Nephron progenitor cell (in vitro differentiated cells): ENCODE measurements around the gene FOXD4L3.
"Not testable (repeated sequence)": the region's sequence is repeated elsewhere in the genome, so short reads cannot be mapped to it uniquely, and the experiment has no call there.

Experiments
- DNase-seq: peaks from one replicate; pipeline ENCODE4 v3.0.0; 2021
- H3K27ac Mint-ChIP-seq: 2 replicates; pipeline ENCODE4 v1.8.0; 2021; ENCODE audit warnings: mild to moderate bottlenecking, moderate library complexity, mixed read lengths
- H3K27me3 Mint-ChIP-seq: 2 replicates; pipeline ENCODE4 v1.8.0; 2021; ENCODE audit warnings: mild to moderate bottlenecking, low read depth, mixed read lengths; ENCODE audit not compliant: poor library complexity
- H3K36me3 Mint-ChIP-seq: 2 replicates; pipeline ENCODE4 v1.8.0; 2021; ENCODE audit warnings: low read depth, mixed read lengths
- H3K4me1 Mint-ChIP-seq: 2 replicates; pipeline ENCODE4 v1.8.0; 2021; ENCODE audit warnings: mixed read lengths
- H3K4me3 Mint-ChIP-seq: 2 replicates; pipeline ENCODE4 v1.8.0; 2021; ENCODE audit warnings: mild to moderate bottlenecking, moderate library complexity, mixed read lengths
- H3K9me3 Mint-ChIP-seq: 2 replicates; pipeline ENCODE4 v1.8.0; 2021; ENCODE audit warnings: mild to moderate bottlenecking, moderate library complexity, mixed read lengths
- TF ChIP-seq, protein P1 (sequence below): fragments of 200-600 bp; sonication (generic); IDR thresholded peaks from 2 replicates; pipeline ENCODE4 v1.5.0; 2021; ENCODE audit warnings: antibody characterized with exemption

FOXD4L3 gene

DNA sequence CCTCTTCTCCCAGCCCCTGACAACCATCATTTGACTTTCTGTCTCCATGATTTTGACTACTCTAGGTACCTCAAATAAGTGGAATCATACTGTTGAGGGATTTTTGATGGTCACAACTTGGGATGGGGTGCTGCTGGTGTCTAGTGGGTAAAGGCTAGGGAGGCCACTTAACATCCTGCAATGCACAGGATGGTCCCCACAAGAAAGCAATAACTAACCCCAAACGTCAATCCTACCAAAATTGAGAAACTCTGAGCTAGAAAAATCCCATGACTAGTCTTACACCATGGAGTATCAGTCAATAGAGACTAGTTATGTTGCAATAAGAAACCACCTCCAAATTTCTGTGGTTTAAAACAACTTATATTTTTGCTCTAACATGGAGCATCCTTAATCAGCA, 29.5 kb downstream of the FOXD4L3 start:
- not testable (repeated sequence) for H3K36me3 Mint-ChIP-seq, H3K9me3 Mint-ChIP-seq, H3K27ac Mint-ChIP-seq, H3K4me3 Mint-ChIP-seq, DNase-seq, H3K27me3 Mint-ChIP-seq
- H3K4me1 Mint-ChIP-seq = peaks cover 21% of the 10 kb centered on the region

DNA sequence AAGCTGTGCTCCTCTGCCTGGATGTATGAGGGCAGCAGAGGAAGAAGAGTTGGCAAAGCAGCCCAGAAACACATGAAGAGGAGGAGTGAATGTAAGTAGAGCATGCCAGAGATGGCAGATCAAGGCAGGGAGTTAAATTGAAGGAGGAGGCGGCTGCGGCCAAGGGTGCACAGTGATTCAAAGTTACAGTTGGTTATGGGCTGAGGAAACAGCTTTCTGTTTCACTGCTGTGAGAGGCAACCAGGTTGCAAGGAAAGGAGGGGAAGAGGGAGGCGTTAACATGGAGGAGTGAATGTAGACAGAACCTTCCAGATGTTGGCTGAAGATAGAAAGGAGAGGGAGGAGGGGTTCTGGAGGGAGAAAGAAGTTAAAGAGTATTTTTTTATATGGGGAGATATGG, 33.3 kb downstream of the FOXD4L3 start:
- not testable (repeated sequence) for H3K36me3 Mint-ChIP-seq, DNase-seq, H3K9me3 Mint-ChIP-seq, H3K4me3 Mint-ChIP-seq, H3K27me3 Mint-ChIP-seq
- H3K4me1 Mint-ChIP-seq = peaks cover 16% of the 10 kb centered on the region
- peak overlapping the region; percentile 11 for H3K27ac Mint-ChIP-seq

DNA sequence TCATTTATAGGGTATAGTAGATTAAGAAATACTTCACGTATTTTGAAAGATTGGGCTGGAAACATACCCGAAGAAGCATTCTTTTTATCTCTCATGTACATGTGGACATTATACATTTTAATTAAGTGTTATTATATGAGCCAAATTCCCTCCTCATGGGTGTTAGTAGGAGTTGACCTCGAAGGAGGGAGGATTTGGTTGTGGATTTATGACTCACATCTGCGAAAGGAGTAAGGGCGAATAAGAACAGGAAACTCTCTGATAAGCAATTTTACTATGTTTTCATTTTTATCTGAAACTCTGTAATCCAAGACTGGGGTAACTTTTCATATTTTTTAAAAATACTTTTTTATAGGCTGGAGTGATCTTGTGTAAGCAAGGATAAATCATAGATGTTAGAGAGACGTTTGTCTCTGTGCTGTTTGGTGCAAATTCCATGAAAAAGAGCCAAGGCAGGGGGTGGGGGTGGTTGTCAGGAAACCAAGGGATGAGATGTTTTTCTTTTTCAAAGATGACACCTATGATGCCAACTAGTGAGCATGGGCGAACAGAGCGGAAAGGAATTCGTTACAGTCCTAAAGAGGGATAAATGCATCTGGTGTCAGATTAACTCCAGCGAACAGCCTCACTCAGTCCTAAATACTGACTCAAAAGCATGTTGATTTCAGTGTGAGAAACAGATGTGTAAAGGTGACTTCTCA, 34.1 kb downstream of the FOXD4L3 start:
- not testable (repeated sequence) for H3K27ac Mint-ChIP-seq, DNase-seq, H3K4me3 Mint-ChIP-seq, H3K9me3 Mint-ChIP-seq, H3K27me3 Mint-ChIP-seq, H3K36me3 Mint-ChIP-seq
- H3K4me1 Mint-ChIP-seq = peaks cover 16% of the 10 kb centered on the region

DNA sequence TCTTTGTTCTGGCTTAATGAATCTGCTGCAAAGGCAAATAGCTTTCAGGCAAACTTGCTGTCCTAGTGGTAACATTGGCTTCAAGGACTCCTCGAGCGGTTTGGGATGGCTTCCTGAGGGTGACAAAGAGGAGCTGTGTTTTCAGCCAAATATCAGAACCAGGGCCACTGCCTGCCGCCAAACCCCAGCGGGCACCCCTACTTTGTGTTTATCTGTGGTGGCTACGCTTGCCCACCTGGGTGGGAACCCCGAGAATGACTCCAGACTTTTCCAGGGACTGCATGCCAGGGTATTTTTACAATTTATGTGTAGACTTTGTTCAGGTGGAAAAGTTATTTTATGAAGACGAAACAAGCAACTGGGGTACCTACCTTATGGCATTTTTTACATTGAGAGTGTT, 35.3 kb downstream of the FOXD4L3 start:
- H3K9me3 Mint-ChIP-seq, H3K36me3 Mint-ChIP-seq, H3K4me3 Mint-ChIP-seq, DNase-seq, H3K27ac Mint-ChIP-seq, H3K27me3 Mint-ChIP-seq: not testable (repeated sequence)
- H3K4me1 Mint-ChIP-seq = peaks cover 19% of the 10 kb centered on the region

DNA sequence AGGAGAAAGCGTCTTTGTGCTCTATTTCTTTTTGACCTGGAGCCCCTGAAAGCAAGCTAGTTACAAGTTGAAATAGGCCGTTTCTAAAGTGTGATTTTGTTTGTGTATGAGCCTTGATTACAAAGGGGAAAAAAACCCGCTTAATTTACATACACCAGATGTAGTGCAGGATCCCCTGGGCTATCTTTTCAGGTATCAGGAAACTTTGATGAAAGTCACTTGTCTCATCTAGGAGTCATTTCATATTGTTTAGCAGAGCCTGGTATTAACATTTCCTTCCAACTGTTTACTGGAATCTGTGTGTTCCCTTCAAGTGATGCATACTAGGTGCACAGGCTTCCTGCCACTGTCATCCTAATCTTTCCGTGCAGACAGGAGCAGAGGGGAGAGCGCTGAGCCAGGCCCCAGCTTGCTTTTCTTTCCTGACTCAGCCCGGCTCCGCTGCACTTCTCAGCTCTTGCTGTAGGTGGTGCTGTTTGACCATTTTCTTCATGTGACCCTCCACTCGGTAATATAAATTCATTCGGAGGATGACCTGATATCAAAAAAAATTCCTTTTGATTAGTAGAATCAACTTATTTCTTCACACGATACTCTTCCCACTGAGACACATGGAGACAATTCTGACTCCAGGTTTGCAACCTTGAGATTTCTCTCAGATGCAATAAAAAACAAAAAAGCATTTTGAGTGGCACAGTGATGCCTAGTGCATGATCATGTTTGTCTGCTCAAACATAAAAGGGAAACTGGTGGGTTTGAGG, 39.8 kb downstream of the FOXD4L3 start:
- not testable (repeated sequence) for DNase-seq, H3K9me3 Mint-ChIP-seq, H3K27me3 Mint-ChIP-seq, H3K27ac Mint-ChIP-seq, H3K36me3 Mint-ChIP-seq, H3K4me1 Mint-ChIP-seq, H3K4me3 Mint-ChIP-seq
- TF ChIP-seq, protein P1, sequence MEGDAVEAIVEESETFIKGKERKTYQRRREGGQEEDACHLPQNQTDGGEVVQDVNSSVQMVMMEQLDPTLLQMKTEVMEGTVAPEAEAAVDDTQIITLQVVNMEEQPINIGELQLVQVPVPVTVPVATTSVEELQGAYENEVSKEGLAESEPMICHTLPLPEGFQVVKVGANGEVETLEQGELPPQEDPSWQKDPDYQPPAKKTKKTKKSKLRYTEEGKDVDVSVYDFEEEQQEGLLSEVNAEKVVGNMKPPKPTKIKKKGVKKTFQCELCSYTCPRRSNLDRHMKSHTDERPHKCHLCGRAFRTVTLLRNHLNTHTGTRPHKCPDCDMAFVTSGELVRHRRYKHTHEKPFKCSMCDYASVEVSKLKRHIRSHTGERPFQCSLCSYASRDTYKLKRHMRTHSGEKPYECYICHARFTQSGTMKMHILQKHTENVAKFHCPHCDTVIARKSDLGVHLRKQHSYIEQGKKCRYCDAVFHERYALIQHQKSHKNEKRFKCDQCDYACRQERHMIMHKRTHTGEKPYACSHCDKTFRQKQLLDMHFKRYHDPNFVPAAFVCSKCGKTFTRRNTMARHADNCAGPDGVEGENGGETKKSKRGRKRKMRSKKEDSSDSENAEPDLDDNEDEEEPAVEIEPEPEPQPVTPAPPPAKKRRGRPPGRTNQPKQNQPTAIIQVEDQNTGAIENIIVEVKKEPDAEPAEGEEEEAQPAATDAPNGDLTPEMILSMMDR = peak; percentile 10

DNA sequence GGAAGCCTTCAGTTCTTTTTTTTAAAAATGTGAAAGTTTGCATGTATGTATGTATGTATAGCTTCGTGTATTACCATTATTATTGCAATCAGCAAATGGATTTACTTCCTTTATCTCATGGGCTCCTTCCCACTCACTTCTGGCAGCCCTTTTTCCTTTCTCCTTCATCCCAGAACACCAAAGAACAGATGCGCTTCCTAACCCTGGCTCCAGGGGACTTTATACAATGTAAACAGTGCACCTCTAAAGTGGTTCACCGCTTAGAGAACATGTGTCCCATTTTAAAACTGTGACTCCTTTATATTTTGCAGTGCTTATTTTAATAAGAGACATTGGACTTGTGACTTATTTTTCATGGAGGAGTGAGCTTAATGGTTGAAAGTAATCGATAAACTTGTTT, 40.6 kb downstream of the FOXD4L3 start:
- H3K9me3 Mint-ChIP-seq, H3K27ac Mint-ChIP-seq, H3K36me3 Mint-ChIP-seq, H3K4me1 Mint-ChIP-seq, H3K4me3 Mint-ChIP-seq, DNase-seq: not testable (repeated sequence)
- H3K27me3 Mint-ChIP-seq = peaks cover 14% of the 10 kb centered on the region

DNA sequence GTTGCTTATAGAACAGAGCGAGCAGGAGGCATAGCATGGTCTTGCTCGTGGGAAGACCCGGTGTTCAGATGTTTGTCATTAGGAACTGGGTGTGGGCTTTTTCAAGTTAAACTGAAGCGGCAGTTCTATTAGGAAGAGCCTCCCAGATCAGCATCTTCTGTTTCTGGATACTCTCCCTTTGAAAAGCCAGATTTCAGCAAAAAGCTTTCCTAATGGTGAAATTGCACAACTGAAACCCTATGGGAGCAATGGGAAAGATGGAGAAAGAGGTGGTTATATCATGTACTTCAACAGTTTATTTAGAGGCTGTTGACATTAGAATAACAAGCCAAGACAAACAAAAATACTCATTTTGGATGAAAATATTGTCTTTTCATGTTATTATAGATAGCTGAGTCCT, 41.3 kb downstream of the FOXD4L3 start:
- H3K9me3 Mint-ChIP-seq, DNase-seq, H3K4me3 Mint-ChIP-seq, H3K27ac Mint-ChIP-seq, H3K4me1 Mint-ChIP-seq, H3K36me3 Mint-ChIP-seq: not testable (repeated sequence)
- peaks cover 16% of the 10 kb centered on the region for H3K27me3 Mint-ChIP-seq

DNA sequence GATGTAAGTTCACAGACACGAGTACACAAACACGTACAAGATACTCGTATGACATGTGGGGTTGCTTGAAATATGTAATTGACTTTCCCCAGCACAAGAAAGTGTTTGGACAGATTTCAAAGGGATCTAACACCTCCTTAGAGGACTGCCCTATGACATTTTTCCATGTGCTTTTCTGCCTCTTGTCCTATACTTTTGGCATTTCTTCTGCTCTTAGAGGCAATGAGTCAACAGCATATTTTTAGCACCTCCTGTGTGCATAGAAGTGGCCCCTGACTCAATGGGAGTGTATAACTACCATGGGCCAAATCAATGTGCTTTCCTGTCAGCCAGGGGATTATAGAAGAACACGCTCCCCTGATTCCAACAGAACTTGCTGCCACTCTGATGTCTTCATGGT, 49.0 kb downstream of the FOXD4L3 start:
- not testable (repeated sequence) for H3K36me3 Mint-ChIP-seq, H3K4me1 Mint-ChIP-seq, H3K4me3 Mint-ChIP-seq, DNase-seq, H3K27ac Mint-ChIP-seq, H3K9me3 Mint-ChIP-seq
- peaks cover 41% of the 10 kb centered on the region for H3K27me3 Mint-ChIP-seq
